ENCODE measurements around the gene MED16.
"Not testable (repeated sequence)": the region's sequence is repeated elsewhere in the genome, so short reads cannot be mapped to it uniquely, and the experiment has no call there.

Gene MED16

GRCh38 chr19:911197-912033 is 18.4 kb upstream of the MED16 start:
- no peak for DNase-seq (ENCODE audit: low read depth in 1 of 2, low spot score in 1 of 2)

DNA sequence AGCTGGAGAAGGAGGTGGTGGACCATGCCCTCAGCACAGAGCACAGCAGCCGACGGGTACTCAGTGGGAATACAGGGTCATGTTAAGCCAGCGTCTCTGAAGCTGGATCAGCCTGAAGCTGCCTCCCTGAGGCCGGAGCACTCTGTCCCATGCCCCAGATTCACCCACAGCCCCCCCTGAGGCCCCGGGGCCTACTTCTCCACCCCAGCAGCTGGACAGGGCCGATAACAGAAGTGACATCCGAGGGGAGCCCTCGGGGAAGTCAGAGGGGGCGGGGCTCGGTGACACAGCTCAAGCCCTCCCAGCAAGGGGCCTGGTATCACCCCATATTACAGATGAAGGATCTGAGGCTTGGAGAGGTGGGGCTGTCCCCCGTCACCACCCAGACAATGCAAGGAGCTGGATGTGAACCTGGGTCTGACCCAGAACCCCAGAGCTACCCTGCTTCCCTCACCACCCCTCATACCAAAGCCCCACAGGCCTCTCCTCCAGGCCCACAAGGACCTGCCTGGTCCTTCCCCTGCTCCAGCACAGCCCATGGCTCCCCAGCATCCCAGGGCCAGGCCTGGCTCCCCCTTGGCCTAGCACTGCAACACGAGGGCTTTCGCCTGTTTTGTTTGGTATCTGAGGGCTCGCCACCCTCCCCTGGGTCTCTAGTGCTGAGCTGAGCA is 14.3 kb upstream of the MED16 start:
- DNase-seq (ENCODE audit: low read depth in 1 of 2, low spot score in 1 of 2), result no peak

DNA sequence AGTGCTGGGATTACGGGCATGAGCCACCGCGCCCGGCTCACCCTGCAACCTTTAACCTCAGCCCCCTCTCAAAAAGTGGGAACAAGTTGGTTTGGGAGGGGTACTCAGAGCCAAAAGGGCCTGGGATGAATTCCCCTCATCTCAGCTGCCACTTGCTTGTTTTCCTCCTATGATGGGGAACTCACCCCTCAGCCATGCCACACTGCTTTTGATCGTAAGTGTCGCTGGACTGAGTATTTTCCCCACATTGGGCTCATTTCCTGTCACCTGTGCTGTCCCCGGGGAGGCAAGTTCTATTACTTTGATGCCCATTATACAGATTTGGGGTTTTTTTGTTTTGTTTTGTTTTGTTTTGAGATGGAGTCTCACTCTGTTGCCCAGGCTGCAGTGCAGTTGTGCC is 13.5 kb upstream of the MED16 start:
- no peak for DNase-seq (ENCODE audit: low read depth in 1 of 2, low spot score in 1 of 2)

- DNase-seq (ENCODE audit: low read depth in 1 of 2, low spot score in 1 of 2), result no peak
Measured at GRCh38 chr19:904545-904944, 11.6 kb upstream of the MED16 start.

- DNase-seq (ENCODE audit: low read depth in 1 of 2, low spot score in 1 of 2), result no peak
Measured at GRCh38 chr19:903266-903797, 10.3 kb upstream of the MED16 start.

DNA sequence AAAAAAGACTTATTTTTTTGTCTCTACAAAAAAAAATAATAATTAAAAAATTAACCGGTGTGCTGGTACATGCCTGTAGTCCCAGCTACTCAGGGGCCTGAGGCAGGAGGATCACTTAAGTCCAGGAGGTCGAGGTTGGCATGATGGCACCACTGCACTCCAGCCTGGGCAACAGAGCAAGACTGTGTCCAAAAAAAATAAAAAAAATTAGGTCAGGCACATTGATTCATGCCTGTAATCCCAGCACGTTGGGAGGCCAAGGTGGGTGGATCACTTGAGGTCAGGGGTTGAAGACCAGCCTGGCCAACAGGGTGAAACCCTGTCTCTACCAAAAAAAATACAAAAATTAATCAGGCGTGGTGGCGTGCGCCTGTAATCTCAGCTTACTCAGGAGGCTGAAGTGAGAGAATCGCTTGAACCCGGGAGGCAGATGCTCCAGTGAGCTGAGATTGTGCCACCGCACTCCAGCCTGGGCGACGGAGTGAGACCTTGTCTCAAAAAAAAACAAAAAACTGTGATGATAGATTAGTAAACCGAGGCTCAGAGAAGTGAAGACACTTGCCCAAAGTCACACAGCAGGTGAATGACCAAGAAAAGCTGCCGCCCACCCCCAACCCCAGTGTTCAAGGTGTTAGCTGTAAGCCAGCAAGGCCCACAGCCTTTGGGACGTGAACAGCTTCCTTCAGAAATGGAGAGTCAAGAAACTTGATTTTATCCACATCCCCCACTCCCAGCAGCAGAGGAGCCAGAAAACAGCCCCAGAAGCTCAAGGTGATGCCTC is 9.6 kb upstream of the MED16 start:
- DNase-seq (ENCODE audit: low read depth in 1 of 2, low spot score in 1 of 2), result no peak

- DNase-seq (ENCODE audit: low read depth in 1 of 2, low spot score in 1 of 2), result no peak
Measured at GRCh38 chr19:902093-902370, 9.0 kb upstream of the MED16 start.

- no peak for DNase-seq (ENCODE audit: low read depth in 1 of 2, low spot score in 1 of 2)
Measured at GRCh38 chr19:901216-902092, 8.5 kb upstream of the MED16 start.

DNA sequence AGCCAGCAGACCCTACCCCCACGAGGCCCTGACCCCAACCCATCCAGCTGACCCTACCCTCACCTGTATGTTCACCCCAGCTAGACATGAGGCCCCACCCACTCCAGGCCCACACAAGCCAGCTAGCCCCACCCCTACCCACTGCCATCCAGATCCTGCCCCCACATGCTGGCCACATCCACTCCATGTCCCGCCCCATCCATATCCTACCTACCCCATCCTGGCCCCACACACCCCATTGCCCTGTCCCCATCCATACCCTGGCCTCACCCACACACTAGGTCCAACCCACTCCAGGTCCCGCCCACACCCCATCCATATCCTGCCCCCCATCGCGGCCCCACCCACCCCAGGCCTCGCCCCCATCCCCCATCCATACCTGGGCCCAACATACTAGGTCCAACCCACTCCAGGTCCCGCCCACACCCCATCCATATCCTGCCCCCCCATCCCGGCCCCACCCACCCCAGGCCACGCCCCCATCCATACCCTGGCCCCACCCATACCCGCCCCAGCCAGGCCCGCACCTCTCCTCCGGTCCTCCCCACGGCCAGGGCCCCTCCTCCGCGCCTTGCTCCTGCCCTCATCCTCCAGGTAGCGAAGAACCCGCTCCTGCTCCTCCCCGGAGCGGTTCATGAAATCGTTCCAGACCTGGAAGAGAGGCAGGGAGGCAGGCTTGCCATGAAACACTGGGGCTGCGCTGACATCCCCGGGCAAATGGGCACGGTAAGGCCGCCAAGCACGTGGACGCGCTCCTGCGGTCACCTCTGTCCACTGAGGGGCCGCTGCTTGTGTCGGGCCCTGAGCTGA is 7.5 kb upstream of the MED16 start:
- DNase-seq (ENCODE audit: low read depth in 1 of 2, low spot score in 1 of 2), result no peak

DNA sequence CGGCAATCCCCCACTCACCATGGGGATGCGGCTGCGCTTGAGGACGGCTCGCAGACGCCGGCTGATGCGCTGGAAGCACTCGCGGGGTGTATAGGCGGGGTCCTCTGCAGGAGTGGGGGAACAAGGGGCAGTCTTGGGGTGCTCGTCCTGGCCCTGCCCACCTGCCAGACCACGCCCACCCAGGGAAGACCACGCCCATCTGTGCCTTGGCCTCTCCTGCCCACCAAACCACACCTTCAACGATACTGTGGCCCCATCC is 7.0 kb upstream of the MED16 start:
- DNase-seq (ENCODE audit: low read depth in 1 of 2, low spot score in 1 of 2), result no peak

GRCh38 chr19:899336-900042 is 6.5 kb upstream of the MED16 start:
- no peak for DNase-seq (ENCODE audit: low read depth in 1 of 2, low spot score in 1 of 2)

DNA sequence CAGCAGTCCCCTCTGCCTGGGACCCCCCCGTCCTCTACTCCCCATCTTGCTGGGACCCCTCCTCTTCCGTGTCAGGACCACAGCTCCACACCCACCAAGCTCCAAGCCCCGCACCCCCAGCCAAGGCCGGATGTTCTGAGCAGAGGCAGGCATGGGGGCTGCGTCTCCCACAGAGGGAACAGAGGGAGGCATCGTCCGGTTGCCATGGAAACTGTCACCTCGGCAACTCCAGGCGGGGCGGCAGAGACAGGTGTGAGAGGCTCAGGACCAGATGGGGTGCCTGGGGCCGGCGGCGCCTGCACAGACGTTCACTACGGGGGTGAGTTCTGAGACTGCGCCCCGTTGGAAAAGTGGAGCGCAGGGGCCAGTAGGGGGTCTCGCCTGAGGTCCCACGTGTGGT is 5.7 kb upstream of the MED16 start:
- DNase-seq (ENCODE audit: low read depth in 1 of 2, low spot score in 1 of 2), result no peak

GRCh38 chr19:897442-898039 is 4.6 kb upstream of the MED16 start:
- no peak for DNase-seq (ENCODE audit: low read depth in 1 of 2, low spot score in 1 of 2)

- no peak for DNase-seq (ENCODE audit: low read depth in 1 of 2, low spot score in 1 of 2)
Measured at GRCh38 chr19:896999-897398, 4.0 kb upstream of the MED16 start.

GRCh38 chr19:896434-896833 is 3.4 kb upstream of the MED16 start:
- DNase-seq (ENCODE audit: low read depth in 1 of 2, low spot score in 1 of 2), result no peak

- DNase-seq (ENCODE audit: low read depth in 1 of 2, low spot score in 1 of 2), result no peak
Measured at GRCh38 chr19:892243-892893, 619 bp downstream of the MED16 start.

- DNase-seq (ENCODE audit: low read depth in 1 of 2, low spot score in 1 of 2), result not testable (repeated sequence)
Measured at GRCh38 chr19:891421-892200, 1.4 kb downstream of the MED16 start.

GRCh38 chr19:890831-891230 is 2.2 kb downstream of the MED16 start:
- no peak for DNase-seq (ENCODE audit: low read depth in 1 of 2, low spot score in 1 of 2)
